ENCODE results near the gene TPM1. TPM values are rescaled to one million over a fixed set of nuclear protein-coding genes. Genes with fewer than 3 reads are reported as not detected.

TPM1 gene
- total and polyA plus RNA-seq, 9 of the 15 experiments (the other 6 are each of a cell fraction or from before 2014, with no cell fraction given) = 8.1 to 53.9 (median 43.1) TPM

DNA sequence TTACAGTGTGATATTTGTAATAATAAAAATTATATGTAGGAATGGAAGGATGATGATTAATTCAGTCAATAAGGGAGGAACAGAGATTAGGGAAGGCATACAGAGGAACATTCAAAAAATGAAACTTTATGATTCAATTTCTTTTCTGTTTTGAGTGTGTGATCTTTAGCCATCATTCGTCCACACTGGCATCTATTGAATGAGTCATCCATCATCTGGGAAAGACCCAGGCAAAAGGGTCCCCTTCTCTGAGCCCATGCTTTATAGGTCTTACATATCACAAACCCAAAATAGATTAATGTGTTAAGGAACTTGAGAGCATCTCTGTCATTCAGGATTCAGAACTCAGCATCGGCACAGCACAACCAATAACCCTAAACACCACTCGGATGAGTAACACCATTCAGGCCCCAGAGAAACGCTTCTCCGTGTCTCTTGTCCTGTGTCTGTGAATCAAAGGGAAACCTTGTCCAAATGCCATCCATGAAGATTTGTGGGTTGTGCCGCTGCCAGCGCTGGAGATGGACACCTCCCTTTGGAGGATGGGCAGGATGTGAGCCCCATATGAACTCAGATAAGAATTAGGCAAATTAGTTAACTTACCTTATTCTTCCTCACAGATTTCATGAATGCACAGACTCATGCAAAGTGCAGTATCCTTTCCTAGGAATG, 21.7 kb upstream of the TPM1 start:
- WGBS (ENCODE audit: insufficient coverage, low coverage, missing lambda C conversion rate) = 0% methylated on average over 7 of the region's 7 CpGs
- Histone ChIP-seq H4K20me1 (replicated peaks; ENCODE audit: control insufficient read depth, insufficient read depth, low read length) (no peaks in the 10 kb centered on the region), H3K36me3 (ENCODE audit: control insufficient read depth, insufficient read depth, low read length) (no peaks in the 10 kb centered on the region), H3K79me2 (ENCODE audit: control insufficient read depth, insufficient read depth, low read length) (no peaks in the 10 kb centered on the region), H3K9me1 (ENCODE audit: control insufficient read depth, insufficient read depth, low read length) (no peaks in the 10 kb centered on the region), H2AFZ (ENCODE audit: low read depth, low read length) (no peak overlapping the region), H3K9ac (ENCODE audit: insufficient read depth in 1 of 2, low read depth in 2 of 2, low read length in 2 of 2) (no peak overlapping the region), H3K4me1 (replicated peaks in 1 of 2; ENCODE audit: control insufficient read depth in 2 of 2, insufficient read depth in 2 of 2, low read length in 2 of 2) (no peaks in the 10 kb centered on the region), H3K4me2 (ENCODE audit: insufficient read depth, low read length) (no peak overlapping the region), H3K4me3 (no peak overlapping the region), H3K27ac (ENCODE audit: extremely low read depth, low read depth, low read length) (no peak overlapping the region), H3K27me3 (ENCODE audit: control insufficient read depth in 2 of 2, insufficient read depth in 2 of 2, low read length in 2 of 2) (peaks cover 16 to 30% of the 10 kb centered on the region in 2 experiments), H3K9me3 (replicated peaks; ENCODE audit: control insufficient read depth, insufficient read depth, low read depth, low read length) (no peaks in the 10 kb centered on the region)
- BruUV-seq (replicated peaks) = no TSS peak
- in situ Hi-C loops (cut with MboI) = no loop called here
- CTCF ChIA-PET (ENCODE audit: low intra/inter-chr PET ratio) = no interaction called here
- POLR2A ChIA-PET = no interaction called here
- FAIRE-seq (no peak), DNase-seq (ENCODE audit: extremely low read depth in 1 of 4, low spot score in 3 of 4) (no peak), ATAC-seq (no peak)
- intact Hi-C loops (cut with micrococcal nuclease) = no loop called here
- TF ChIP-seq EHMT2 (IDR thresholded peaks at IDR 0.05) (no peak), ELF1 (tag; IDR thresholded peaks at IDR 0.05) (no peak), HDGF (IDR thresholded peaks at IDR 0.05) (no peak), MBD2 (IDR thresholded peaks at IDR 0.05; ENCODE audit: borderline replicate concordance, low read depth) (no peak), ZFP36 (IDR thresholded peaks at IDR 0.05; ENCODE audit: low read depth, low read length, partially characterized antibody) (no peak), NR1H2 (CRISPR knock-in tag; IDR thresholded peaks at IDR 0.05) (no peak), ARID1B (IDR thresholded peaks at IDR 0.05) (no peak)
- TF ChIP-seq, protein P1, sequence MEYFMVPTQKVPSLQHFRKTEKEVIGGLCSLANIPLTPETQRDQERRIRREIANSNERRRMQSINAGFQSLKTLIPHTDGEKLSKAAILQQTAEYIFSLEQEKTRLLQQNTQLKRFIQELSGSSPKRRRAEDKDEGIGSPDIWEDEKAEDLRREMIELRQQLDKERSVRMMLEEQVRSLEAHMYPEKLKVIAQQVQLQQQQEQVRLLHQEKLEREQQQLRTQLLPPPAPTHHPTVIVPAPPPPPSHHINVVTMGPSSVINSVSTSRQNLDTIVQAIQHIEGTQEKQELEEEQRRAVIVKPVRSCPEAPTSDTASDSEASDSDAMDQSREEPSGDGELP (CRISPR knock-in tag; IDR thresholded peaks at IDR 0.05; ENCODE audit: borderline replicate concordance) = no peak
- TF ChIP-seq, protein P2, sequence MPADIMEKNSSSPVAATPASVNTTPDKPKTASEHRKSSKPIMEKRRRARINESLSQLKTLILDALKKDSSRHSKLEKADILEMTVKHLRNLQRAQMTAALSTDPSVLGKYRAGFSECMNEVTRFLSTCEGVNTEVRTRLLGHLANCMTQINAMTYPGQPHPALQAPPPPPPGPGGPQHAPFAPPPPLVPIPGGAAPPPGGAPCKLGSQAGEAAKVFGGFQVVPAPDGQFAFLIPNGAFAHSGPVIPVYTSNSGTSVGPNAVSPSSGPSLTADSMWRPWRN (IDR thresholded peaks at IDR 0.05; ENCODE audit: low read depth) = no peak
- TF ChIP-seq, protein P3, sequence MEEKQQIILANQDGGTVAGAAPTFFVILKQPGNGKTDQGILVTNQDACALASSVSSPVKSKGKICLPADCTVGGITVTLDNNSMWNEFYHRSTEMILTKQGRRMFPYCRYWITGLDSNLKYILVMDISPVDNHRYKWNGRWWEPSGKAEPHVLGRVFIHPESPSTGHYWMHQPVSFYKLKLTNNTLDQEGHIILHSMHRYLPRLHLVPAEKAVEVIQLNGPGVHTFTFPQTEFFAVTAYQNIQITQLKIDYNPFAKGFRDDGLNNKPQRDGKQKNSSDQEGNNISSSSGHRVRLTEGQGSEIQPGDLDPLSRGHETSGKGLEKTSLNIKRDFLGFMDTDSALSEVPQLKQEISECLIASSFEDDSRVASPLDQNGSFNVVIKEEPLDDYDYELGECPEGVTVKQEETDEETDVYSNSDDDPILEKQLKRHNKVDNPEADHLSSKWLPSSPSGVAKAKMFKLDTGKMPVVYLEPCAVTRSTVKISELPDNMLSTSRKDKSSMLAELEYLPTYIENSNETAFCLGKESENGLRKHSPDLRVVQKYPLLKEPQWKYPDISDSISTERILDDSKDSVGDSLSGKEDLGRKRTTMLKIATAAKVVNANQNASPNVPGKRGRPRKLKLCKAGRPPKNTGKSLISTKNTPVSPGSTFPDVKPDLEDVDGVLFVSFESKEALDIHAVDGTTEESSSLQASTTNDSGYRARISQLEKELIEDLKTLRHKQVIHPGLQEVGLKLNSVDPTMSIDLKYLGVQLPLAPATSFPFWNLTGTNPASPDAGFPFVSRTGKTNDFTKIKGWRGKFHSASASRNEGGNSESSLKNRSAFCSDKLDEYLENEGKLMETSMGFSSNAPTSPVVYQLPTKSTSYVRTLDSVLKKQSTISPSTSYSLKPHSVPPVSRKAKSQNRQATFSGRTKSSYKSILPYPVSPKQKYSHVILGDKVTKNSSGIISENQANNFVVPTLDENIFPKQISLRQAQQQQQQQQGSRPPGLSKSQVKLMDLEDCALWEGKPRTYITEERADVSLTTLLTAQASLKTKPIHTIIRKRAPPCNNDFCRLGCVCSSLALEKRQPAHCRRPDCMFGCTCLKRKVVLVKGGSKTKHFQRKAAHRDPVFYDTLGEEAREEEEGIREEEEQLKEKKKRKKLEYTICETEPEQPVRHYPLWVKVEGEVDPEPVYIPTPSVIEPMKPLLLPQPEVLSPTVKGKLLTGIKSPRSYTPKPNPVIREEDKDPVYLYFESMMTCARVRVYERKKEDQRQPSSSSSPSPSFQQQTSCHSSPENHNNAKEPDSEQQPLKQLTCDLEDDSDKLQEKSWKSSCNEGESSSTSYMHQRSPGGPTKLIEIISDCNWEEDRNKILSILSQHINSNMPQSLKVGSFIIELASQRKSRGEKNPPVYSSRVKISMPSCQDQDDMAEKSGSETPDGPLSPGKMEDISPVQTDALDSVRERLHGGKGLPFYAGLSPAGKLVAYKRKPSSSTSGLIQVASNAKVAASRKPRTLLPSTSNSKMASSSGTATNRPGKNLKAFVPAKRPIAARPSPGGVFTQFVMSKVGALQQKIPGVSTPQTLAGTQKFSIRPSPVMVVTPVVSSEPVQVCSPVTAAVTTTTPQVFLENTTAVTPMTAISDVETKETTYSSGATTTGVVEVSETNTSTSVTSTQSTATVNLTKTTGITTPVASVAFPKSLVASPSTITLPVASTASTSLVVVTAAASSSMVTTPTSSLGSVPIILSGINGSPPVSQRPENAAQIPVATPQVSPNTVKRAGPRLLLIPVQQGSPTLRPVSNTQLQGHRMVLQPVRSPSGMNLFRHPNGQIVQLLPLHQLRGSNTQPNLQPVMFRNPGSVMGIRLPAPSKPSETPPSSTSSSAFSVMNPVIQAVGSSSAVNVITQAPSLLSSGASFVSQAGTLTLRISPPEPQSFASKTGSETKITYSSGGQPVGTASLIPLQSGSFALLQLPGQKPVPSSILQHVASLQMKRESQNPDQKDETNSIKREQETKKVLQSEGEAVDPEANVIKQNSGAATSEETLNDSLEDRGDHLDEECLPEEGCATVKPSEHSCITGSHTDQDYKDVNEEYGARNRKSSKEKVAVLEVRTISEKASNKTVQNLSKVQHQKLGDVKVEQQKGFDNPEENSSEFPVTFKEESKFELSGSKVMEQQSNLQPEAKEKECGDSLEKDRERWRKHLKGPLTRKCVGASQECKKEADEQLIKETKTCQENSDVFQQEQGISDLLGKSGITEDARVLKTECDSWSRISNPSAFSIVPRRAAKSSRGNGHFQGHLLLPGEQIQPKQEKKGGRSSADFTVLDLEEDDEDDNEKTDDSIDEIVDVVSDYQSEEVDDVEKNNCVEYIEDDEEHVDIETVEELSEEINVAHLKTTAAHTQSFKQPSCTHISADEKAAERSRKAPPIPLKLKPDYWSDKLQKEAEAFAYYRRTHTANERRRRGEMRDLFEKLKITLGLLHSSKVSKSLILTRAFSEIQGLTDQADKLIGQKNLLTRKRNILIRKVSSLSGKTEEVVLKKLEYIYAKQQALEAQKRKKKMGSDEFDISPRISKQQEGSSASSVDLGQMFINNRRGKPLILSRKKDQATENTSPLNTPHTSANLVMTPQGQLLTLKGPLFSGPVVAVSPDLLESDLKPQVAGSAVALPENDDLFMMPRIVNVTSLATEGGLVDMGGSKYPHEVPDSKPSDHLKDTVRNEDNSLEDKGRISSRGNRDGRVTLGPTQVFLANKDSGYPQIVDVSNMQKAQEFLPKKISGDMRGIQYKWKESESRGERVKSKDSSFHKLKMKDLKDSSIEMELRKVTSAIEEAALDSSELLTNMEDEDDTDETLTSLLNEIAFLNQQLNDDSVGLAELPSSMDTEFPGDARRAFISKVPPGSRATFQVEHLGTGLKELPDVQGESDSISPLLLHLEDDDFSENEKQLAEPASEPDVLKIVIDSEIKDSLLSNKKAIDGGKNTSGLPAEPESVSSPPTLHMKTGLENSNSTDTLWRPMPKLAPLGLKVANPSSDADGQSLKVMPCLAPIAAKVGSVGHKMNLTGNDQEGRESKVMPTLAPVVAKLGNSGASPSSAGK (IDR thresholded peaks at IDR 0.05) = no peak
